Osteoblast (primary cell): Measurements from ENCODE around the gene CGB8. TPM values are rescaled to one million over a fixed set of nuclear protein-coding genes. Genes with fewer than 3 reads are reported as not detected.
A peak's percentile ranks its signal among the peaks of the same experiment; 100 is the strongest.

Source experiments
- DNase-seq: peaks from one replicate; pipeline ENCODE4 v3.0.0; 2011; ENCODE audit warnings: low spot score, mixed read lengths; ENCODE audit not compliant: insufficient read length; ENCODE audit errors: missing footprints
- H2AFZ ChIP-seq: 2 replicates; pipeline ENCODE4 v1.6.0; 2011; ENCODE audit warnings: mild to moderate bottlenecking, low read length
- H3K27ac ChIP-seq: 2 replicates; pipeline ENCODE4 v1.5.1; 2011; ENCODE audit warnings: mild to moderate bottlenecking, low read depth, low read length, moderate library complexity
- H3K27me3 ChIP-seq: 2 replicates; pipeline ENCODE4 v1.6.0; 2012; ENCODE audit warnings: mild to moderate bottlenecking, control low read depth, inconsistent platforms, low read length, moderate library complexity; ENCODE audit not compliant: insufficient read depth
- H3K36me3 ChIP-seq: 2 replicates; pipeline ENCODE4 v1.5.1; 2011; ENCODE audit warnings: mild to moderate bottlenecking, low read length, control low read depth, moderate library complexity; ENCODE audit not compliant: insufficient read depth
- H3K4me1 ChIP-seq: 2 replicates; pipeline ENCODE4 v1.5.1; 2011; ENCODE audit warnings: mild to moderate bottlenecking, low read length, control low read depth, moderate library complexity; ENCODE audit not compliant: insufficient read depth
- H3K4me2 ChIP-seq: 2 replicates; pipeline ENCODE4 v1.6.0; 2011; ENCODE audit warnings: mild to moderate bottlenecking, low read length; ENCODE audit not compliant: insufficient read depth
- H3K4me3 ChIP-seq: fragments of 200-600 bp; sonication (generic); 3 replicates; pipeline ENCODE4 v1.5.1; 2012; ENCODE audit warnings: mild to moderate bottlenecking, low read length, inconsistent platforms; ENCODE audit not compliant: insufficient read depth
- H3K79me2 ChIP-seq: 2 replicates; pipeline ENCODE4 v1.6.0; 2012; ENCODE audit warnings: mild to moderate bottlenecking, low read length, control low read depth, inconsistent platforms; ENCODE audit not compliant: insufficient read depth
- H3K9me3 ChIP-seq: 2 replicates; pipeline ENCODE4 v1.5.1; 2011; ENCODE audit warnings: low read depth, low read length, control low read depth
- H4K20me1 ChIP-seq: 2 replicates; pipeline ENCODE4 v1.6.0; 2012; ENCODE audit warnings: mild to moderate bottlenecking, low read length, control low read depth; ENCODE audit not compliant: insufficient read depth
- total RNA-seq: library from RNA; depleted of rRNA; stranded (reverse); fragments of >200 nt; gene quantifications from 2 replicates; pipeline ENCODE4 v1.2.3, GENCODE V29; 2012
- TF ChIP-seq, protein P1 (sequence below): IDR thresholded peaks from 2 replicates; pipeline ENCODE4 v1.5.1; 2011; ENCODE audit warnings: mild to moderate bottlenecking, low read depth, low read length, moderate library complexity; ENCODE audit errors: extremely low read depth

CGB8 gene
- total RNA-seq, 1 donor = not detected

DNA sequence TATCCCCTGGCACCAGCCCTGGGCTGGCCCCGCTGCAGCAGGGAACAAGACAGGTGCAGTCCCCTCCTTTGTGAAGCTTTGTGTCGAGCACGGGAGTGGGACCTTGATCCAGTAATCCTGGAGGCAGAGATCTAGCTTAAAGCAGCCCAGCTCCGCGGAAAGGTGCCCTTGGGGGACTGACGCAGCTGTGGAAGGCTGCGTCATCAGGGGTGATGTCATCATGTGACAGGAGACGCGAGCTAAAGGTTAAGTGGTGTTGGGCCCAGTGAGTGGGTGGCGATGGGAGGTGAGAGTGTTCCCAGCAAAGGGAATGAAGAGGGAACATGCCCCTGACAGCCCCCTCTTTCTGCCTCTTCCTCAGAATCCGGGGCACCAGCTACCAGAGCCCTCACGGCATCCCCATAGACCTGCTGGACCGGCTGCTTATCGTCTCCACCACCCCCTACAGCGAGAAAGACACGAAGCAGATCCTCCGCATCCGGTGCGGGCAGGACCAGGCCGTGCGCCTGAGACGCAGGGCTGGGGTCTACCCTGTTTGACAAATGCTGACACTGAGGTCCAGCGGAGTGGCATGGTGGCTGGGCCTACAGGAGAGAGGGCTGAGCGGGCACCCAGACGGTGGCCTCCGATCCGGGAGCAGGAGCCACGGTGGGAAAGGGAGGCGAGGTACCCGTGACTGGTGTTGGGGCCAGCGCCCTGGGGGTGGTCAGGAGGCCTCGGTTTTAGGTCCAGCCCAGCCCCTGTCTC lies 34.6 kb downstream of the CGB8 start:
- Histone ChIP-seq H3K27me3 (no peaks in the 10 kb centered on the region), H3K4me3 (no peak overlapping the region), H3K4me1 (peaks cover 14% of the 10 kb centered on the region), H4K20me1 (no peaks in the 10 kb centered on the region), H3K4me2 (no peak overlapping the region), H3K27ac (peak overlapping the region; percentile 30), H2AFZ (no peak overlapping the region), H3K79me2 (no peaks in the 10 kb centered on the region), H3K9me3 (no peaks in the 10 kb centered on the region), H3K36me3 (peaks cover 38% of the 10 kb centered on the region)
- peak; percentile 93 for DNase-seq
- TF ChIP-seq, protein P1, sequence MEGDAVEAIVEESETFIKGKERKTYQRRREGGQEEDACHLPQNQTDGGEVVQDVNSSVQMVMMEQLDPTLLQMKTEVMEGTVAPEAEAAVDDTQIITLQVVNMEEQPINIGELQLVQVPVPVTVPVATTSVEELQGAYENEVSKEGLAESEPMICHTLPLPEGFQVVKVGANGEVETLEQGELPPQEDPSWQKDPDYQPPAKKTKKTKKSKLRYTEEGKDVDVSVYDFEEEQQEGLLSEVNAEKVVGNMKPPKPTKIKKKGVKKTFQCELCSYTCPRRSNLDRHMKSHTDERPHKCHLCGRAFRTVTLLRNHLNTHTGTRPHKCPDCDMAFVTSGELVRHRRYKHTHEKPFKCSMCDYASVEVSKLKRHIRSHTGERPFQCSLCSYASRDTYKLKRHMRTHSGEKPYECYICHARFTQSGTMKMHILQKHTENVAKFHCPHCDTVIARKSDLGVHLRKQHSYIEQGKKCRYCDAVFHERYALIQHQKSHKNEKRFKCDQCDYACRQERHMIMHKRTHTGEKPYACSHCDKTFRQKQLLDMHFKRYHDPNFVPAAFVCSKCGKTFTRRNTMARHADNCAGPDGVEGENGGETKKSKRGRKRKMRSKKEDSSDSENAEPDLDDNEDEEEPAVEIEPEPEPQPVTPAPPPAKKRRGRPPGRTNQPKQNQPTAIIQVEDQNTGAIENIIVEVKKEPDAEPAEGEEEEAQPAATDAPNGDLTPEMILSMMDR = no peak

DNA sequence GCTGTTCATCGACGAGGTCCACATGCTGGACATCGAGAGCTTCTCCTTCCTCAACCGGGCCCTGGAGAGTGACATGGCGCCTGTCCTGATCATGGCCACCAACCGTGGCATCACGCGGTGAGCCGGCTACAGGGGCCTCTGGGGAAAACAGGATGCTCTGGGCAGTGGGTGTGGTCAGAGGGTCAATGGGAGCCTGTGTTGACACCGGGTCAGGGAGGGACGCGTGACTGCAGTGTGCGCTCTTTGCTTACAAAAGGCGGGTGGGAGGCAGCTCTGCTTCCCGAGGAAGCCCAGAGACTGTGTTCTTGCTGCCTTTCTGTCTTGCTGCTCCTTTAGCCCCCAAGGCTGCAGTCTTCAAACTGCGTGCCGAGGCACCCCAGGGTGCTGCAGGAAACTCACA lies 37.7 kb downstream of the CGB8 start:
- TF ChIP-seq, protein P1 = no peak
- H3K4me2 ChIP-seq = no peak overlapping the region
- H3K27ac ChIP-seq = no peak overlapping the region
- no peaks in the 10 kb centered on the region for H3K9me3 ChIP-seq
- H3K27me3 ChIP-seq = no peaks in the 10 kb centered on the region
- H3K4me3 ChIP-seq = no peak overlapping the region
- H2AFZ ChIP-seq = no peak overlapping the region
- H3K79me2 ChIP-seq = no peaks in the 10 kb centered on the region
- DNase-seq = peak; percentile 9
- H4K20me1 ChIP-seq = no peaks in the 10 kb centered on the region
- no peaks in the 10 kb centered on the region for H3K4me1 ChIP-seq
- H3K36me3 ChIP-seq = peaks cover 51% of the 10 kb centered on the region

DNA sequence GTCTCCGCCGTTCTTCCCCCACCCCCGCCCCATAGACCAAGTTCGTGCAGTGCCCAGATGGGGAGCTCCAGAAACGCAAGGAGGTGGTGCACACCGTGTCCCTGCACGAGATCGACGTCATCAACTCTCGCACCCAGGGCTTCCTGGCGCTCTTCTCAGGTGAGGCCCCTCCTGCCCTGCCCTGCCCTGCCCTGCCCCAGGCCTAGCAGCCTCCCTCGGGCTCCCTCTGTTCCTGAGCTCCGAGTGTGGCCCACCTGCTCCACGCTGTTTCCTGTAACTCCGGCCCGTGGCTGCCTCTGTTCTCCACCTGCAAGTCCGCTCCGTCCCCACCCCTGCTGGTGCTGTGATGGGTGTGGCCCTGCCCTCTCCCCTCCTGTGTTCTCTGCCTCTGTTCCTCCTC lies 38.5 kb downstream of the CGB8 start:
- H4K20me1 ChIP-seq = no peaks in the 10 kb centered on the region
- no peak for DNase-seq
- H3K36me3 ChIP-seq = peaks cover 51% of the 10 kb centered on the region
- H3K9me3 ChIP-seq = no peaks in the 10 kb centered on the region
- TF ChIP-seq, protein P1 = no peak
- H2AFZ ChIP-seq = no peak overlapping the region
- no peaks in the 10 kb centered on the region for H3K79me2 ChIP-seq
- no peak overlapping the region for H3K4me3 ChIP-seq
- H3K27ac ChIP-seq = no peak overlapping the region
- H3K4me1 ChIP-seq = no peaks in the 10 kb centered on the region
- H3K4me2 ChIP-seq = no peak overlapping the region
- H3K27me3 ChIP-seq = no peaks in the 10 kb centered on the region

DNA sequence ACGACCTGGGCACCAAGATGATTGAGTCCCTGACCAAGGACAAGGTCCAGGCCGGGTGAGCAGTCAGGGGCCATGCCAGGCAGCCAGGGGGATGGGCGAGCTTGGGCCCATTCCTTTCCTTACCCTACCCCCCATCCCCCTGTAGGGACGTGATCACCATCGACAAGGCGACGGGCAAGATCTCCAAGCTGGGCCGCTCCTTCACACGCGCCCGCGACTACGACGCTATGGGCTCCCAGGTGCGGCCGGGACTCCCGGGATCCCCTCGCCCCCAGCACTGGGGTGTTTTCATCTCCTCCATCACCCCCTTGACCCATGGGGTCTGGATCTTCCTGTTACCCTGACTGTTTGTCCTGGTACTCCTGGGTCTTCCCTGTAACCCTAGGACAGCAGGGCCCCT lies 39.1 kb downstream of the CGB8 start:
- TF ChIP-seq, protein P1 = no peak
- Histone ChIP-seq H3K4me2 (no peak overlapping the region), H2AFZ (no peak overlapping the region), H4K20me1 (no peaks in the 10 kb centered on the region), H3K27me3 (no peaks in the 10 kb centered on the region), H3K9me3 (no peaks in the 10 kb centered on the region), H3K4me3 (no peak overlapping the region), H3K4me1 (no peaks in the 10 kb centered on the region), H3K36me3 (peaks cover 51% of the 10 kb centered on the region), H3K79me2 (no peaks in the 10 kb centered on the region), H3K27ac (no peak overlapping the region)
- DNase-seq = peak; percentile 8
